HG02588 (cell line): ENCODE data around the gene ZNF524.

Source experiments
- ATAC-seq: cut with Tn5 transposase; IDR thresholded peaks from one replicate; pipeline ENCODE4 v1.9.1; 2021; ENCODE audit warnings: mild to moderate bottlenecking, moderate library complexity; ENCODE audit not compliant: unreplicated experiment

Gene ZNF524

GRCh38 chr19:55640577-55641425 is 40.7 kb downstream of the ZNF524 start, which contains the start of gene ZNF580:
Gene ZNF580, plus strand, starts transcription at chr19:55641002. Its CDS starts 1,507 bp downstream, at chr19:55642509.
- ATAC-seq: no peak

GRCh38 chr19:55641426-55642152 is 41.5 kb downstream of the ZNF524 start:
- no peak for ATAC-seq

- ATAC-seq: no peak
Observed at GRCh38 chr19:55642153-55643002, 42.3 kb downstream of the ZNF524 start.

- no peak for ATAC-seq
Observed at GRCh38 chr19:55643003-55643886, 43.2 kb downstream of the ZNF524 start, which contains the start of gene ZNF581. Gene ZNF581, plus strand, starts transcription at chr19:55643649. Its CDS starts 923 bp downstream, at chr19:55644572.

GRCh38 chr19:55643887-55644176 is 43.7 kb downstream of the ZNF524 start:
- ATAC-seq: no peak

- no peak for ATAC-seq
Observed at GRCh38 chr19:55644191-55644833, 44.2 kb downstream of the ZNF524 start.

GRCh38 chr19:55644842-55645511 is 44.9 kb downstream of the ZNF524 start:
- no peak for ATAC-seq

GRCh38 chr19:55645512-55645881 is 45.4 kb downstream of the ZNF524 start:
- no peak for ATAC-seq

- no peak for ATAC-seq
Observed at GRCh38 chr19:55646889-55647731, 47.0 kb downstream of the ZNF524 start.

GRCh38 chr19:55647732-55648584 is 47.9 kb downstream of the ZNF524 start, which contains the start of gene CCDC106:
Gene CCDC106, plus strand, starts transcription at chr19:55648212. Its CDS starts 835 bp downstream, at chr19:55649047.
- no peak for ATAC-seq

- ATAC-seq: no peak
Observed at GRCh38 chr19:55648585-55649267, 48.6 kb downstream of the ZNF524 start.

GRCh38 chr19:55649268-55650125 is 49.4 kb downstream of the ZNF524 start:
- ATAC-seq: no peak

GRCh38 chr19:55650126-55650557 is 50.1 kb downstream of the ZNF524 start:
- ATAC-seq: no peak

- ATAC-seq: no peak
Observed at GRCh38 chr19:55650602-55651230, 50.6 kb downstream of the ZNF524 start.

- ATAC-seq: no peak
Observed at GRCh38 chr19:55651236-55651635, 51.1 kb downstream of the ZNF524 start.
